Neural progenitor cell (in vitro differentiated cells): ENCODE data around the gene SIRT7. TPM values are rescaled to one million over a fixed set of nuclear protein-coding genes. Genes with fewer than 3 reads are reported as not detected.

Source experiments
- DNase-seq: peaks from one replicate; pipeline ENCODE4 v3.0.0-alpha.2; 2016; ENCODE audit warnings: low spot score
- H2AFZ ChIP-seq: fragments of 200-600 bp; sonication (generic); replicated peaks from 2 replicates; pipeline ENCODE4 v1.6.1; 2016; ENCODE audit warnings: antibody characterized with exemption
- H3F3A ChIP-seq: fragments of 200-600 bp; sonication (generic); 2 replicates; pipeline ENCODE4 v1.6.1; 2016; ENCODE audit warnings: antibody characterized with exemption, low read depth
- H3K27ac ChIP-seq: fragments of 200-600 bp; sonication (generic); 2 replicates; pipeline ENCODE4 v1.5.1; 2016; ENCODE audit warnings: mild to moderate bottlenecking
- H3K27me3 ChIP-seq: fragments of 200-600 bp; sonication (generic); 2 replicates; pipeline ENCODE4 v1.6.1; 2016; ENCODE audit warnings: mild to moderate bottlenecking, moderate library complexity
- H3K36me3 ChIP-seq: fragments of 200-600 bp; sonication (generic); 2 replicates; pipeline ENCODE4 v1.5.1; 2016
- H3K4me1 ChIP-seq: fragments of 200-600 bp; sonication (generic); 2 replicates; pipeline ENCODE4 v1.6.1; 2016; ENCODE audit warnings: mixed run types
- H3K4me2 ChIP-seq: fragments of 200-600 bp; sonication (generic); 2 replicates; pipeline ENCODE4 v1.6.1; 2016
- H3K4me3 ChIP-seq: fragments of 200-600 bp; sonication (generic); 2 replicates; pipeline ENCODE4 v1.5.1; 2016
- H3K79me2 ChIP-seq: fragments of 200-600 bp; sonication (generic); 2 replicates; pipeline ENCODE4 v1.6.1; 2016; ENCODE audit warnings: low read depth
- H3K9ac ChIP-seq: fragments of 200-600 bp; sonication (generic); 2 replicates; pipeline ENCODE4 v1.6.1; 2016
- H3K9me3 ChIP-seq: fragments of 200-600 bp; sonication (generic); 2 replicates; pipeline ENCODE4 v1.5.1; 2016; ENCODE audit warnings: low read depth
- H4K20me1 ChIP-seq: fragments of 200-600 bp; sonication (generic); 2 replicates; pipeline ENCODE4 v1.6.1; 2016; ENCODE audit warnings: low read depth
- H3K27ac Mint-ChIP-seq: 3 replicates; pipeline ENCODE4 v1.8.0; 2021; ENCODE audit warnings: mixed read lengths
- H3K27me3 Mint-ChIP-seq: 2 replicates; pipeline ENCODE4 v1.8.0; 2022; ENCODE audit warnings: low read depth, mild to moderate bottlenecking, inconsistent platforms, moderate library complexity, mixed read lengths; ENCODE audit not compliant: insufficient read depth
- H3K36me3 Mint-ChIP-seq: 3 replicates; pipeline ENCODE4 v1.8.0; 2021; ENCODE audit warnings: mixed read lengths
- H3K4me1 Mint-ChIP-seq: 3 replicates; pipeline ENCODE4 v1.8.0; 2021; ENCODE audit warnings: mixed read lengths
- H3K4me3 Mint-ChIP-seq: 3 replicates; pipeline ENCODE4 v1.8.0; 2021; ENCODE audit warnings: mild to moderate bottlenecking, moderate library complexity, mixed read lengths
- H3K9me3 Mint-ChIP-seq: 3 replicates; pipeline ENCODE4 v1.8.0; 2020; ENCODE audit warnings: mixed read lengths
- CTCF ChIP-seq: fragments of 200-600 bp; sonication (generic); IDR thresholded peaks from 2 replicates; pipeline ENCODE4 v1.5.1; 2017; ENCODE audit warnings: antibody characterized with exemption, mild to moderate bottlenecking
- EZH2 ChIP-seq: fragments of 200-600 bp; sonication (generic); IDR thresholded peaks from 2 replicates; pipeline ENCODE4 v1.6.1; 2017; ENCODE audit warnings: antibody characterized with exemption, mild to moderate bottlenecking, moderate library complexity
- EZH2phosphoT487 ChIP-seq: fragments of 200-600 bp; sonication (generic); IDR thresholded peaks from 2 replicates; pipeline ENCODE4 v1.6.1; 2017; ENCODE audit warnings: antibody characterized with exemption
- total RNA-seq: library from RNA; depleted of rRNA; stranded (reverse); fragments of >200 nt; gene quantifications from 2 replicates; pipeline ENCODE4 v1.2.3, GENCODE V29; 2015; ENCODE audit warnings: low replicate concordance

The SIRT7 gene
- total RNA-seq, 1 donor from 2014 or later = 5.1 TPM

GRCh38 chr17:81909231-81909630 is 8.7 kb downstream of the SIRT7 start:
- Histone ChIP-seq H3K79me2 (no peaks in the 10 kb centered on the region), H3K36me3 (no peaks in the 10 kb centered on the region), H3K4me2 (no peak overlapping the region), H3K9ac (no peak overlapping the region), H3K4me1 (peaks cover 6% of the 10 kb centered on the region), H2AFZ (no peak overlapping the region), H3K4me3 (no peak overlapping the region), H3K9me3 (no peaks in the 10 kb centered on the region), H3K27me3 (peaks cover 17% of the 10 kb centered on the region), H4K20me1 (peaks cover 28% of the 10 kb centered on the region), H3K27ac (no peak overlapping the region), H3F3A (peaks cover 27% of the 10 kb centered on the region)
- TF ChIP-seq EZH2 (no peak), CTCF (no peak), EZH2phosphoT487 (no peak)
- no peaks in the 10 kb centered on the region for H3K9me3 Mint-ChIP-seq
- peak overlapping the region; percentile 46 for H3K4me3 Mint-ChIP-seq
- H3K4me1 Mint-ChIP-seq = peaks cover 9% of the 10 kb centered on the region
- peaks cover 3% of the 10 kb centered on the region for H3K27me3 Mint-ChIP-seq
- H3K27ac Mint-ChIP-seq = no peak overlapping the region
- H3K36me3 Mint-ChIP-seq = peaks cover 8% of the 10 kb centered on the region
- DNase-seq = no peak

GRCh38 chr17:81908793-81909192 is 9.2 kb downstream of the SIRT7 start:
- no peak for TF ChIP-seq EZH2
- TF ChIP-seq EZH2phosphoT487 = no peak
- TF ChIP-seq CTCF = no peak
- Mint-ChIP-seq H3K36me3 (peaks cover 8% of the 10 kb centered on the region), H3K27ac (no peak overlapping the region), H3K27me3 (peaks cover 3% of the 10 kb centered on the region), H3K4me3 (no peak overlapping the region), H3K9me3 (no peaks in the 10 kb centered on the region), H3K4me1 (peaks cover 9% of the 10 kb centered on the region)
- Histone ChIP-seq H4K20me1 (peaks cover 28% of the 10 kb centered on the region), H3K9me3 (no peaks in the 10 kb centered on the region), H3F3A (peaks cover 27% of the 10 kb centered on the region), H3K27me3 (peaks cover 17% of the 10 kb centered on the region), H3K27ac (no peak overlapping the region), H3K9ac (no peak overlapping the region), H3K4me2 (no peak overlapping the region), H3K4me1 (peaks cover 6% of the 10 kb centered on the region), H3K4me3 (no peak overlapping the region), H3K79me2 (no peaks in the 10 kb centered on the region), H3K36me3 (no peaks in the 10 kb centered on the region), H2AFZ (no peak overlapping the region)
- DNase-seq = no peak

- no peak overlapping the region for H3K27ac ChIP-seq
- no peak for DNase-seq
- no peaks in the 10 kb centered on the region for H3K79me2 ChIP-seq
- H3K9me3 Mint-ChIP-seq = no peaks in the 10 kb centered on the region
- H4K20me1 ChIP-seq = peaks cover 28% of the 10 kb centered on the region
- no peak overlapping the region for H3K4me3 Mint-ChIP-seq
- H3K27me3 Mint-ChIP-seq = peaks cover 5% of the 10 kb centered on the region
- H3K27ac Mint-ChIP-seq = no peak overlapping the region
- H3K36me3 ChIP-seq = no peaks in the 10 kb centered on the region
- no peak overlapping the region for H3K4me3 ChIP-seq
- no peaks in the 10 kb centered on the region for H3K9me3 ChIP-seq
- H2AFZ ChIP-seq = no peak overlapping the region
- no peak overlapping the region for H3K9ac ChIP-seq
- no peak overlapping the region for H3K4me2 ChIP-seq
- no peak for TF ChIP-seq EZH2phosphoT487
- peak; percentile 4 for TF ChIP-seq CTCF
- peaks cover 29% of the 10 kb centered on the region for H3K27me3 ChIP-seq
- peaks cover 9% of the 10 kb centered on the region for H3K4me1 Mint-ChIP-seq
- H3K4me1 ChIP-seq = peaks cover 6% of the 10 kb centered on the region
- no peaks in the 10 kb centered on the region for H3K36me3 Mint-ChIP-seq
- H3F3A ChIP-seq = peaks cover 26% of the 10 kb centered on the region
These were observed 10.5 kb downstream of the SIRT7 start for GRCh38 chr17:81907219-81908145.
